AG04450 (cell line): Measurements from ENCODE around the gene CAPG. TPM values are rescaled to one million over a fixed set of nuclear protein-coding genes. Genes with fewer than 3 reads are reported as not detected.

ENCODE experiments used
- CTCF ChIA-PET: fragments of 300-600, 350-600 bp; formaldehyde crosslinking; extraction: SDS; loops from one replicate; lab custom pipeline; 2022; ENCODE audit warnings: antibody characterized with exemption, inconsistent platforms; lab: Charles Lee
- POLR2A ChIA-PET: fragments of 350-600 bp; formaldehyde crosslinking; extraction: SDS; loops from one replicate; lab custom pipeline; 2021; ENCODE audit warnings: antibody characterized with exemption, inconsistent platforms; lab: Yijun Ruan, JAX
- DNase-seq: peaks from one replicate; pipeline ENCODE4 v3.0.0-alpha.2; 2011; ENCODE audit warnings: low read depth, low spot score
- H3K27ac ChIP-seq: one replicate; pipeline ENCODE4 v1.5.1; 2012; ENCODE audit warnings: low read depth, low read length, control low read depth
- H3K27me3 ChIP-seq: one replicate; pipeline ENCODE4 v1.6.0; 2012; ENCODE audit warnings: low read length; ENCODE audit not compliant: control insufficient read depth, insufficient read depth
- H3K4me3 ChIP-seq: 2 replicates; pipeline ENCODE4 v1.5.1; 2011; ENCODE audit warnings: mild to moderate bottlenecking, low read depth, low read length, control low read depth
- H3K9me3 ChIP-seq: 2 replicates; pipeline ENCODE4 v1.5.1; 2012; ENCODE audit warnings: low read length; ENCODE audit not compliant: control insufficient read depth, insufficient read depth
- polyA plus RNA-seq: library from polyadenylated mRNA; depleted of rRNA; stranded (reverse); fragments of >200 nt; gene quantifications from 2 replicates; pipeline ENCODE4 v1.2.3, GENCODE V29; 2011
- TF ChIP-seq, protein P1 (sequence below): IDR thresholded peaks from 2 replicates; pipeline ENCODE4 v1.5.1; 2011; ENCODE audit warnings: low read depth, low read length, control low read depth, inconsistent platforms

Gene CAPG
- polyA plus RNA-seq, 1 experiment: 70.5 TPM

DNA sequence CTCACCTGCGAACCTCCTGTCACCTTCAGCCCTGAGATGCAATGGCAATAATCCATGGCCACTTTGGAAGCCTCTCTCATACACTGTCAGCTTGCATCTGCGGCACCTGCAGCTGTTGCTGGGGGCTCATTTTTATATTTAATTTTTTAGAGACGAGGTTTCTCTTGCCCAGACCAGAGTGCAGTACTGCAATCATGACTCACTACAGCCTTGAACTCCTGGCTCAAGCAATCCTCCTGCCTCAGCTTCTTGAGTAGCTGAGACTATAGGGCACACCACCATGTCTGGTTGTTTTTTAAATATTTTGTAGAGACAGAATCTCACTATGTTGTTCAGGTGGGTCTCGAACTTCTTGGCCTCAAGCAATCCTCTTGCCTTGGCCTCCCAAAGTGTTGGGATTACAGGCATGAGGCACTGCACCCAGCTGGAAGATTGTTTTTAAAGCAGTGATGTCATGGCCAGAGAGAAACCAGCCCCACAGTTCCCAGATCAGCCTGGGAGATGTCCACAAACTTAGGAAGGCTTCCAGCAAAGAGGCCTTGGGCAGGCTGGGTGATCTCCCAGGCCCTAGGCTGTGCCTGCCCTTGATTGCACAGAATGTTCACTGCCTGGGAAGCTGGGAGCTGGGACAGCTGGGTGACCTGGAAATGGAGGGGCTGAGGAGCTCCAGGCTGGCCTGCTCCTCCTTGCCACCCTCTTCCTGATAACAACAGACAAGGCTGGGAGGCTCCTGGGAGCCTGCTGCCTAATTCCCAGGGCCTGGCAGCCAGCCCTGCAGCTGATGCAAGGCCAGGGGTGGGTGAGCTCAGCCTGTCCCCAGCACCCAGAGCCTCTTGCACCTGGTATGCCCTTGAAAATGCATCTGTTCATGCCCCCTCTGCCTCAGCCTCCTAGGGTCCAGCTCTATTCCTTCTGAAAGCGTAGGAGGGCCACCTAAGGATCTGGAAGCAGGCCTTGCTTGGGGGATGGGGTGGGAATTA, 35.4 kb upstream of the CAPG start:
- DNase-seq: peak; percentile 50
- Histone ChIP-seq H3K9me3 (no peaks in the 10 kb centered on the region), H3K27me3 (no peaks in the 10 kb centered on the region), H3K27ac (peak overlapping the region; percentile 96), H3K4me3 (no peak overlapping the region)
- CTCF ChIA-PET: interaction anchor here (1.2 kb wide), 1 partner anchor 106 kb away, joined by 6 read pairs; no protein-coding TSS in a partner anchor
- TF ChIP-seq, protein P1, sequence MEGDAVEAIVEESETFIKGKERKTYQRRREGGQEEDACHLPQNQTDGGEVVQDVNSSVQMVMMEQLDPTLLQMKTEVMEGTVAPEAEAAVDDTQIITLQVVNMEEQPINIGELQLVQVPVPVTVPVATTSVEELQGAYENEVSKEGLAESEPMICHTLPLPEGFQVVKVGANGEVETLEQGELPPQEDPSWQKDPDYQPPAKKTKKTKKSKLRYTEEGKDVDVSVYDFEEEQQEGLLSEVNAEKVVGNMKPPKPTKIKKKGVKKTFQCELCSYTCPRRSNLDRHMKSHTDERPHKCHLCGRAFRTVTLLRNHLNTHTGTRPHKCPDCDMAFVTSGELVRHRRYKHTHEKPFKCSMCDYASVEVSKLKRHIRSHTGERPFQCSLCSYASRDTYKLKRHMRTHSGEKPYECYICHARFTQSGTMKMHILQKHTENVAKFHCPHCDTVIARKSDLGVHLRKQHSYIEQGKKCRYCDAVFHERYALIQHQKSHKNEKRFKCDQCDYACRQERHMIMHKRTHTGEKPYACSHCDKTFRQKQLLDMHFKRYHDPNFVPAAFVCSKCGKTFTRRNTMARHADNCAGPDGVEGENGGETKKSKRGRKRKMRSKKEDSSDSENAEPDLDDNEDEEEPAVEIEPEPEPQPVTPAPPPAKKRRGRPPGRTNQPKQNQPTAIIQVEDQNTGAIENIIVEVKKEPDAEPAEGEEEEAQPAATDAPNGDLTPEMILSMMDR: no peak
- POLR2A ChIA-PET: interaction anchor here (0.6 to 4.0 kb wide), 7 partner anchors 12 to 290 kb away, joined by 3 to 20 read pairs (median 4); partner anchors contain the start of genes MAT2A and TGOLN2

DNA sequence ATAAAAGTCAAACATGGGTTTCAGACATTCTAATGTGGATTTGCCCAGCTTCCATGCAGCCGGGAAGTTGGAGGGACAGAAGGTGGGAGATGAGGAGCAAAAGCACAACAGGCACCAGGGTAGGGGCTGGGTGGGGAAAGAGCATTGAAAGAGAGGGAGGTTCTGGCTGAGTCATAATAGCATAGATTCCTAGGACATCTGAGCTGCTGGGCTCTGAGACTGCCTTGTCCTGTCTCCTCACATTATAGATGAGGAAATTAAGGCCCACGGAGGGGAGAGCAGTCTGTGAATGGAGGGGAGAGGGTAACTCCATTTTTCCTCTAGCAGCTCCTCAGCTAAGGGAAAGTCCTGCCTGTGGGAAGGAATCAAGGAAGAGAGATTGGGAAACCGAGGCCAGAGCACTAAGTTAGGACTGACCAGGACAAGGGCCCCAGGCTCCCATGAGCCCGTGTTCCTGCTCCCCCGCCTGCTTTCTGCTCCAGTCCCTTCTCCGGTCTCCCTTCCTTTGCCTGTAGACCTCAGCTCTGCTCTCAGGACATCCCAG, 34.5 kb upstream of the CAPG start:
- TF ChIP-seq, protein P1: no peak
- no peaks in the 10 kb centered on the region for H3K27me3 ChIP-seq
- H3K27ac ChIP-seq: peak overlapping the region; percentile 96
- POLR2A ChIA-PET: interaction anchor here (0.6 to 4.0 kb wide), 5 partner anchors 24 to 291 kb away, joined by 3 to 20 read pairs (median 6); partner anchors contain the start of gene MAT2A
- CTCF ChIA-PET: no interaction called here
- DNase-seq: no peak
- no peaks in the 10 kb centered on the region for H3K9me3 ChIP-seq
- H3K4me3 ChIP-seq: no peak overlapping the region

DNA sequence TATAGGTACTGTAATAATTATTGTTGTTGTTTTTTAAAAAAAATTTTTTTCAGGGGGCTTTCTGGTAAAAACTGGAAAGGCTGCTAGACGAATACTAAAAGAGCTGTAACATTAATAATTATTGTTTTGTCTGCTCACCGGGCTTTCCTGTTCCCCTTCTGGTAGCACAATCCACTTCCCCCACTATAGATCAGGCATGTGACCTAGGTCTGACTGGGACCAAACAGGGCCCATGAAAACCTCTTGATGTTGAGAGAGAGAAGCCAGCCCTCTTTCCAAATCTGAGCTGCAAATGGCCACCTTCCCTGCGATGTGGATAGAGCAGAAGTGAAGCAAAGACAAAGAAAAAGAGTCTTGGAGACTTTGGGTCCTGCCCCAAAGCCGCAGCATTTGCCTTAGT, 31.7 kb upstream of the CAPG start:
- Histone ChIP-seq H3K4me3 (no peak overlapping the region), H3K27ac (no peak overlapping the region), H3K27me3 (no peaks in the 10 kb centered on the region), H3K9me3 (no peaks in the 10 kb centered on the region)
- CTCF ChIA-PET: no interaction called here
- DNase-seq: no peak
- POLR2A ChIA-PET: interaction anchor here (0.7 to 1.7 kb wide), 2 partner anchors 97 to 98 kb away, joined by 4 to 8 read pairs; partner anchors contain the start of gene MAT2A
- TF ChIP-seq, protein P1: no peak

DNA sequence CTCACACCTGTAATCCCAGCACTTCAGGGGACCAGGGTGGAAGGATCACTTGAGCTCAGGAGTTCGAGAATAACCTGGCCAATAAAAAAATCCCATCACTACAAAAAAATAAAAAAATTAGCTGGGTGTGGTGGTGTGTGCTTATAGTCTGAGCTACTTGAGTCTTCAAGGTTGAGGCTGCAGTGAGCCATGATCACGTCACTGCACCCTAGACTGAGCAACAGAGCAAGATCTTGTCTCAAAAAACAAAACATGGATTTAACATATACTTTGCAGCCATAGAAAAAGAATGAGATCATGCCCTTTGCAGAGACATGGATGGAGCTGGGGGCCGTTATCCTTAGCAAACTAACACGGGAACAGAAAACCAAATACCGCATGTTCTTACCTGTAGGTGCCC, 30.6 kb upstream of the CAPG start:
- no peak overlapping the region for H3K27ac ChIP-seq
- ChIA-PET CTCF (no interaction called here), POLR2A (interaction anchor here (0.6 to 1.7 kb wide), 3 partner anchors 98 to 568 kb away, joined by 3 to 8 read pairs (median 3); partner anchors contain the start of gene MAT2A)
- H3K4me3 ChIP-seq: no peak overlapping the region
- no peaks in the 10 kb centered on the region for H3K9me3 ChIP-seq
- H3K27me3 ChIP-seq: no peaks in the 10 kb centered on the region
- DNase-seq: no peak
- TF ChIP-seq, protein P1: no peak
